HG03460 (cell line): ENCODE data around the gene MCC.

Source experiments
- ATAC-seq: cut with Tn5 transposase; IDR thresholded peaks from one replicate; pipeline ENCODE4 v1.9.1; 2021; ENCODE audit not compliant: unreplicated experiment

The MCC gene

DNA sequence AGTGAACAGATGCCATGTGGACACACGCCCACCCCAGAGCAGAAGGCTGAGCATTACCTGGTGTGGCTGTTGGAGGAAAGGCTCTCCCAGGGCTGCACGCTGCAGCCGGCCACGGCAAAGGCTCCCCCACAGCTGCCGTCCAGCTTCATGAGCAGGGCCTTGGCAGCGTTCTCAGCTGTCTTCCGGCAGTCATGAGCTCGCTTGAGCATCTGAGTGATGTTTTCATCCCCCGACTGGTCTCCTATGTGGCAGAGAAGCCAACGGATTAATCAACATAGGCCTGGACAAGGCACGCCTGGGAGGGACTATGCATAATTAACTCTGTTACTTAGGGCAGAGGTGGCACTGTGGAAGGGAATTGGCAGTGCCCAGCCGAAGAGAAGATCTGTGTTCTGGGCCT, 424.3 kb downstream of the MCC start:
- ATAC-seq: no peak

DNA sequence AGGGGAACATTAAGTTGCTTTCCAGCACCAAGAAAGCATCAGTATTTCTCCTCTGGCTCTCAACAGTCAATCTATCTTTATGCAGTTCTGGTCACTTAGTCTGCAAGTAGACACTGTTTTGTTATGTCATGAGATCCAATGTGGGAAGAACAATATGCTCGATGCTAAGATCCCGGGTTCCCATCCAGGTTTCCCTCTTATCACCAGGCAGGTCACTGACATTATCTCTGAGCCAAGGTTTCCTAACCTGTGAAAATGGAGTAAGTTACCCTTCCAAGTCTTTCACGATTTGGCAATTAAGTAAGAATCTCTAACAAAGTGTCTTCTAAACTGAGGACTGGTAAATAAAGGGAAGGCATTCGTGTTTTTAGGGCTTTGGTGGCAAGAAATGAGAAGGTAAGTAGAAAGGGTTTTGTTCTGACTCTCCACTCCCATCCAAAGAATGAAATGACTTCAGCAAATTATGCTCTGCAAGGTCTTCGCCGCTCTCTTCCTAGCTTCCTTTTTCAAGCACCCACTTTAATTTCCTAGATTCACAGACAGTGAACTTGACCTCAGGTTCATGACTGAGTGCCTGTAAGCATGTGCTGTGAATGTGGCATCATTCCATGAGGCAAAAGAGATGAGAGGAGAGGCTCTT, 425.3 kb downstream of the MCC start:
- no peak for ATAC-seq

DNA sequence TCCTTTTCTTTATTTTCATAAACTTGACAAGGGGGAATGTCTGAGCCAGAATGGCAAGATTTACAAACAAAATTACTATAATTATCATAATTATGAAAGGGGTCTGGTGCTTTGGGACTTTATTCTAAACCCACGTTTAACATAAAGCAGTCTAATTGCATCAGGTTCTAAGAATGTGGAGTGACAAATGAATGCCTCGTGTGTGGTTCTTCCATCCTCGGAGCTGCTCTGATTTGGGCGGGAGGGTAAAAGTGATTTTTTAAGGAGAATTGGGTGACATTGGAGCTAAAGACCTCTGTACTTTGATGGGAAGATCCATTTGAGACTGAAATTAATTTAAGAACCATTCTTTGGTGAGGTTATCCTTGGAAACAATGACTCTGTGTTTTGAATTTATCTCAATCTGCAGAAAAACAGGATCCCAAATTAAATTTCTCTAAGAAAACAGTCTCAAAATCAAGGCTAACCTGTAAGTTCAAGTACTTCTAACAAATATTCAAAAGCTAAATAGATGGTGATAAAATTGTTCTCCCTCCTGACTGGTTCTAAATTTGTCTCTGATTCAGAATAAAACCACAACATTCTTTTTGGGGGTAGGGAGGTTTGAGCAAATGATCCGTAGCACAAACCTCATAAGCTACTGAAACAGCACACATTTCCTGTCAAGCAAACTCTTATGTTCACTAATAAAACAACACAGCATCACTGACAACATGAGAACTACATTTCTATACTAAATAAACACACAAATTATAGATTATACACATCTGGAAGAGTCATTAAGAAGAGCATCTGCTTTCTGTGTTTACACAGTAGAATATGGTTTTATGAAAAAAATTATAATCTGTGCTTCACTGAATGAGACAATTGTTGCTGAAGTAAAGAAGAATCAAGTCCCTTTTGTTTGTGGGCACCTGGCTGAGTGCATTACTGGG, 426.1 kb downstream of the MCC start:
- no peak for ATAC-seq

DNA sequence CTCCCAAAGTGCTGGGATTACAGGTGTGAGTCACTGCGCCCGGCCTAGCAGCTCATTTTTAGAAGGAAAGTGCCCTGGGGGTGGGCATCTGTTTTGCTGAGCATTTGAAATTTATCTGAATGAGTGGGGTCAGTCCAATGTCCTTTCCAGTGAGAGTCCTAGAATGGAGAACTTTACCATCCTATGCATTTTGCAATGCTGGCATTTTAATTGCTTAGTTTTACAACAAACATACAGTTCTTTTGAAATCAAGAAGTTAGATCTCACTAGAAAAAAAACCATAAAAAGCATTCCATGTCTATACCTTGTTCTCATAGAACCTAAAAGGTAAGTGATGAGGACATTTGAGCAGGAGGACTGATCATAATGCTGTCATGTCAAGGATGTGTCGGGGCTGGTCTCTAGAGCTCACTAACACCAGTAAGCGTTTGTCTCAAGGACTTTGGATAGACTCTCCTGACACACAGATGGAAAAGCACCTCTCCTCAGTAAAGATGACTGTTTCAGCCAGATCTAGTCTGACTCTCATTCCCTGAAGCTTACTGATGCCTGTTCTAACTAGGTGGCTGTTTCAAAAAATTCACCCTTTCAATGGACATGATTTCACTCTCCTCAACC, 427.7 kb downstream of the MCC start:
- ATAC-seq: no peak

DNA sequence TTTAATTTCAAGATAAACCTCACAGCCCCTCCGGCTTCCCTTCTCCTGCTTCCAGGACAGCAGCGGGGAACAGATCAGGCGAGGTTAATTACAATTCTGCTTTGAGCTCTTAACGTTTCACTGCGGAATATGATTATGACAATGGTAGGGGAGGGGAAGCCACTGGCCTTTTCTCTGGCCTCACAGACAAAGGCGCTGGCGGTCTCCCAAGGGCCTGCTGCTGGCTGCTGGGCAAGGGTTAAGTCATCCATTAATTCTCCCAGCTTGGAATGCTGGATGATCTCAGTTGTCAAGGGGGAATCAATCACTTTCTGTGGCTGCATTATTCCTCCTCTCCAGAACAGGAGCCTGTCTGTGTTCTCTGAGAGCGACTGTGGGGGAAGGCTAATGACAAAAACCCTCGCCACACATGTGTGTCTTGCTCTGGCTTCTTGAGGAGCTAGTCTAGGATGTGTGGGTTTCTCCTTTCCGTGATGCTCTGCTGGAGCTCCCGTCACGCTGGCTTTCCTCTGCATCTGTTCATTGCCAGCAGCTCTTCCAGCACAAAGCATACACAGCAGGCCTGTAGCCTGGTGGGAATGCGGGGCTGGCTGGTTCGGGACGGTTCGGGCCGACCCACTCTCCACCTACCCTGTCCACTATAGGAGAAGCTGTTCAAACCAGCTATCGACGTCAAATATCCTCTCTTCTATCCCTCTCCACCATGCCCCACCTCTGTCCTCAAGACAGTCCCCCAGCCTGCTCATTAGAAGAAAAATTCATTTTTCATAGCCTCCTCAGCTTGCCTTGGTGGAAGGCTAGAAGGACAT, 428.8 kb downstream of the MCC start:
- no peak for ATAC-seq

DNA sequence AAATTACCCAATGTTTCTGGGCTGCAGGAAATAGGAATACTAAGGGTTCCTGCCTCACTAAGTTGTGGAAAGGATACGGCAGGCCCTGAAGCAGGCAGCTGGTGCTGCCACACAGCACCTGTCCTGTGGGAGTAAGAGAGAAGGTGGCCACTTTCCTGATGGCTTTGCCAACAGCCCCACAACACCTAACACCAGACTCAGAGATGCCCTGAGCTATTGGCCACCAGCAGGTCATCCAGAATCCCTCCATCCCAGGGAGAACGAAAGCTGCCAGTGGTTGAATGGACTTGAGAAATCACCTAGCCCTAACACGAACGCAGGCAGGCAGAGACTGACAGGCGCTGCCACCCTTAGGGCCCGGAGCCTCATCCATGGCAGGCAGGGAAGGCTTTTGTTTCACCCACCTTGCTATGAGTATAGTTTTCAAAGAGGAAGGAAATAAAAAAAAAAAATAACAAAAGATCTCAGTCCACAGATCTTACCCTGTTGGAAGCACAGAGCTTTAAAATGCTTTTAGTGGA, 429.5 kb downstream of the MCC start:
- no peak for ATAC-seq

DNA sequence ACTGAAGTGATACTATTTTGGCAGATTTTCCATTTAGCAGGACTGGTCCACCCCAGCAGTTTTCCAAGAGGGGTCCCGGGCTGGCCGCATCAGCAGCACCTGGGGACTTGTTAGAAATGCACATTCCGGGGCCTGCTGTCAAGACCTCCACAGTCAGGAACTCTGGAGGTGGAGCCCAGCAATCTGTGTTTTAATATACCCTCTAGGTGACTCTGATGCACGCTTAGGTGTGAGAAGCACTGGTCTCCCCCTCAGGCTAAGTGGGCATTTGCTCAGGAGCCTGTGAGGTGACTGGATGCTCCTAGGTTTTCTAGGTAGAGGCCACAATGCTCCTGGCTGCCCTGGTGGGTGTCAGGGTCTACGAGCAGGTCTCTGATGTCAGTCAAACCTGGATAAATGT, 430.0 kb downstream of the MCC start:
- ATAC-seq: no peak

DNA sequence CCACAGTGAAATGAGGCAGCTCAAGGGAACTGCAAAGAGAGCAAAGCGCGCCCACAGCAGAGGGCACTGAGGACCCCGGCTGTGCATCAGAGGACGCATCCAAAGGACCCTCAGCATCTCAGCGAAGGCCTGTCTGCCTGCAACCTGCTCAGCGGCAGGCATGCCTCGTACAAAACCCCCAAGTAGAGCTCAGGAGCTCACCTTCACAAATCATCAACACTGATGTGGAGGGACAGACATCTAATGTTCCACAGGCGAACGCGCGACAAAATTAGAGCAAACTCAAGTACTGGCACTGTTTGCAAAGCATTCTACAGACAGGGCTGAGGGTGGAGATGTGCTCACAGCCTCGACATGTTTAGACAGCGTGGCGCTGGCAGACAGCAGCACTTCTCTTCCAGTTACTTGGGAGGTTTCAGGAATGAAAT, 430.7 kb downstream of the MCC start:
- ATAC-seq: no peak

DNA sequence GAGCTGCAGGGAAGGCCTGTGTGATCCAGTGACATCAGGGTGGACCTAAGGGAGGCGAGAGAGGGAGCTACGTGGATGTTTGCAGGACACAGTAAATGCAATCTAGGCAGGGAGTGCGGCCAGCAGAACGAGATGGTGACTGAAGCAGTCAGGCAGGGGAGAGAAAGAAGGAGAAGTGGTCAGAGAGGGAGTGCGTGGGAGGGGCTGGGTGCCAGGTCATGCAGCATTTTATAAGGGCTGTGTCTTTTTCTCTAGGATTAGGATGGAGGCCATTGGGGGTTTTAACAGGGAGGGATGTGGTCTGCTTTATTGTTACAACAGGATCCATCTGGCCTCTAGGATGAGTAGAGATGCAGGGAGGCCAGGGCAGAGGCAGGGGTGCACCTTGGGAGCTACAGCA, 431.3 kb downstream of the MCC start:
- ATAC-seq: no peak

DNA sequence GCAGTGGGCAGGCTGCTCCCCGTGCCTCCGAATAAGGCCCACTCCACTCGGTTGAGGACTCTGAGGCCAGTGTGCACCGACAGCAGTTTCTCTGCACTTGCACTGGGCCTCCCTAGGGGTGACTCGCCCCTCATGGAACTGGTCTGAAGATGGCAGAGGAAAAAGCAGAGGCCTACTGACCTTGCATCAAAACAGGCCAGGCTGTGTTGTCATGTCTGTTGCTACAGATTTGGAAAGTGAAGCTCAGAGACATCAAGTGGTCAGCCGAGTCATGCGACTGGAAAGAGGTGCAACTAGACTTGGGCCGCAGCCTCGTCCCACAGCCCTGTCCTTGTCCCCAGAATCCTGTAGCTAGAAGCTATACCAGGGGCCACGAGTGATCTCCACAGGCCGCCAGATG, 433.4 kb downstream of the MCC start:
- no peak for ATAC-seq

DNA sequence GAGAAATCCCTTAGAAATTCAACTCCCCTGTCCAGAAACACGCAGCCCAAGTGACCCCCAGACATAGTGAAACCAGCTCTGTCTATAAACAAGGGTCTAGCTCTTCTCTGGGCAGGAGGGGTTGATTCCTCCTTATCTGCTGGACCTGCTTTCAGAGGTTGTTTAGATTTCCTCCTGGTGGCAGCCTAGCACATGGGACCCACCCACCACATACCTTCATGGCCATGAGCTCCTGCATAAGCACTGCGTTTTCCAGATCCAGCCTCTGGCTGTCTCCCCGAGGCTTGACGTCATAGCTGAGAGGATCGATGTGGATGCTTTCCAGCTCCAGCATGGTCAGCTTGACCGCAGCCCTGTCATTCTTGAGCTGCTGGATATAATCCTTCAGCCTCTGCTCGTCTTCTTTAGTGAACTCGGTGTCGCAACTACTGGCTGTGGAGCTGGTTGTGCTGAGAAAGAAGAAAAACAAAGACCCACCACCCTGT, 434.7 kb downstream of the MCC start:
- no peak for ATAC-seq

DNA sequence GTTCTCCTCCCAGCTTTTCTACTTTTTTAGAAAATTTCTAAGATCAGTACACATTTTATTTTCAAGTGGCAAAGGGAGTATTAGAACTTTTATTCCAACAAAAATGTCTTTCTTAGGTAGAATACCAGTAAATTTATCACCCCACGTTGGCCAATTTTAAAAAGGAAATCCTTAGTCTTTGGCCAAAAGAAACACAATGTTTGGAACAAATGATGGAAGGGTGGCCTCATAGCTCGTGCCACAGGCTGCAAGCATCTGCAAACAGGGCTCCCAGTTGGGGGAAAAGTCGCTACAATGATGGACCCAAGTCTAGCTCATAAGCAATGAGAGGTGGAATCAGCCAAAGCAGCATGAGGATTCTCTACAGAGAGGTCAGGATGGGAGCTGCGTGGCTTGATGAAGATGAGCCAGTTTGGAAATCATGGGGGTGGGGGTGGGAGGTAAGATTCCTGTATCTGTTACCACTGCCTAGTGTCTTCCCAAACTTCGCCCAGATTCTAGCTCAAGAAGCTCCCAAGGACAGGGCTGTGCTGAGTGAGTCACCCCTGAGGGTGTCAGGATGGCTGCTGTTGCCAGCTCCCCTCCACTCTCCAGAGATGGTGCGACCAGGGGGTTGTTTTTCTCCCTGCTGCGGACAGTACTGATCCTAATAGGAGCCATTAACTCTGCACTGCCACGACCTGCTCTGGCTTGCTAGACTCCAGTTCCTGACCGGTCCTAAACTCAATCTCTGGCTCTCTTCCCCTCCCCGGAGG, 436.0 kb downstream of the MCC start:
- no peak for ATAC-seq

DNA sequence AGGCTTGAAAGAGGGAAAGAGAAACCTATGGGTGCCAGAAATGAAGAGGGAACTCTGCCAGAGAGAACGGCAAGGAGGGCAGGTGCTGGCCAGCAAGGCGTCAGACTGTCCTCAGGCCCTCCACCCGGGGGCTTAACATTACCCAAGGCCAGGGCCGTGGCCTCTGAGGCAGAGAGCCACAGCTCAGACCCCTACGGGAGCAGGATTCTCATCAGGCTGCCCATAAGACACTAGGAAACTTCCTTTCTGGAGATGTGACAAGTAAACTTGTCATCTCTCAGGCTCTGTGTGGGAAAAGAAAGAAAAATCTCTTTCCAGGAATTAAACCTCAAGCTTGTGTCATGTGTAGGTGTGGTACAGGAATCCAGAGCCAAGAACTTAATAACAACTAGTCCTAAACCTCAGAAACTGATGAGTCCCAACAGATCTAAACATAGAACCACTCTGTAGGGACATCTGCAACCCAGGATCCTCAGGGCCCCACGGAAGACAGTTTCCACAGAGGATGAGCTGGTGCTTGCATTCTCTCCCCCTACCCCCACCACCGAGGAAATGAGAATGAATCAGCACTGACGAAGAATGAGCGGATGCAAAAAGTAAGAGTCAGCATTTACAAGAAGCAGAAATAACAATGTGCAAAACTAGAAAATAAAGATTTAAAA, 437.4 kb downstream of the MCC start:
- ATAC-seq: no peak

DNA sequence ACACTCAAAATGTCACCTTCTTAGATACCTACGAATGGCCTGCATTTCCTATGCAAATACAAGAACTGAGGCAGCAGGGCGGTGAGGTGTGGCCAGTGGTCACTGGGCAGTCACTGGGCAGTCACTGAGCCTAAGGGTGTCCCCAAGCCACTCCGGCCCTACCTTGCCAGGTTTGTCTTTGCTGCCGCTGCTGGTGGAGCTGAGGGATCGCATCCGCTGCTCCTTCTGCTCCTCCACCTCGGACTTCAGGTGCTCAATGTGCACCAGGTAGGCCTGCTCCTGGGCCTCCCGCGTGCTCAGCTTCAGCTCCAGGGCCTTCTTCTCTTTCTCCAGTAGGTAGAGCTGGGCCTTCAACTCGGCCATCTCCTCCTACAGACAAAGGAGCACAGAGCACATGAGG, 439.3 kb downstream of the MCC start:
- no peak for ATAC-seq

DNA sequence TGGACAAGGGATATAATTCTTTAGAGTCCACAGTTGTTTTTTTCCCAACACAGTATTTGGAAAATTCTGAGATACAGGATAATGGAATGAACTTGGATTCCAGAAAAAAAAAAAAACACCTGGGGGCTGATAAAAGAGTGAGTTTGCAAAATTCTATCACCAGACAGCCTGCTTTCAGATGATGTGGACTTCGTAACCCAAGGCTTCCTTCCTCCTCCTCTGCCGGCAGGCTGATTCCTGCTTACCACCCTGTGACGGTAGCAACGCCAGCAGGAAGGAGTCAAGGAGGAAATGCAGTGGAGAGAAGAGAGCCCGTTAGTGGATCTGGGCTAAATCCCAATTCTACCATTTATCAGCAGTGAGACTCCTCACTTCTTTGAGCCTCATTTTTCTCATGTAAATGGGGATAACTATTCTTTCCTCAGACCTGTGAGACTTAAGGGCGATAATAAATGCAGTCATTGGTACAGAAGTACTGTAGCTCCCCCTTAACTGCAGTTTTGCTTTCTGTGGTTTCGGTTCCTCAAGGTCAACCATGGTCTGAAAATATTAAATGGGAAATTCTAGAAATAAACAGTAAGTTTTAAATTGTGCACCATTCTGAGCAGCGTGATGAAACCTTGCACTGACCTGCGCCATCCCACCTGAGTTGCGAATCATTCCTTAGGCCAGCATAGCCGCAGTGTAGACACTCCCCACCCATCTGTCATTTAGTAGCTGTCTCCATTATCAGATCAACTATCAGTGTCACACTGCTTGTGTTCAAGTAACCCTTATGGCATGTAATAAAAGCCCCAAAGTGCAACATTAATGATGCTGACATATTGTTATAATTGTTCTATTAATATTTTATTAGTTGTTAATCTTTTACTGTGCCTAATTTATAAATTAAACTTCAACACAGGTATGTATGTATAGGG, 440.3 kb downstream of the MCC start:
- peak; percentile 88 for ATAC-seq

DNA sequence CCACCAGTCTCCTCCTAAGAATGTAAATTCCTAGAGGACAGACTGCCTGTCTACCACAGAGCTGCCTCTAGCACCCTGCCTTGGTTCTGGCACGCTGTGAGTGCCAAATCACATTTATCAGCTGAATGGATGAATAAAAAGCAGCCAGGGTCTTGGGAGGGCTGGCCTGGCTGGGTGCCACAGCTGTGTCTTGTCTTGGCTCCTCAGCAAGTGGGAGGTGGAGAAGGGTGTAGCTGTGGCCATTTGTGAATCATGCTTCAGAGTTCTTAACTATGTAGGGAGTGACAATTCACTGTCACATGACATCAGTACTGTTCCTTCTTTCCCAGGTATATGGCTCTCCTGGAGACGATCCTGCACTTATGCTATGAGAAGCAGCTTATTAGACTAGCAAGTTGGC, 441.0 kb downstream of the MCC start:
- no peak for ATAC-seq

DNA sequence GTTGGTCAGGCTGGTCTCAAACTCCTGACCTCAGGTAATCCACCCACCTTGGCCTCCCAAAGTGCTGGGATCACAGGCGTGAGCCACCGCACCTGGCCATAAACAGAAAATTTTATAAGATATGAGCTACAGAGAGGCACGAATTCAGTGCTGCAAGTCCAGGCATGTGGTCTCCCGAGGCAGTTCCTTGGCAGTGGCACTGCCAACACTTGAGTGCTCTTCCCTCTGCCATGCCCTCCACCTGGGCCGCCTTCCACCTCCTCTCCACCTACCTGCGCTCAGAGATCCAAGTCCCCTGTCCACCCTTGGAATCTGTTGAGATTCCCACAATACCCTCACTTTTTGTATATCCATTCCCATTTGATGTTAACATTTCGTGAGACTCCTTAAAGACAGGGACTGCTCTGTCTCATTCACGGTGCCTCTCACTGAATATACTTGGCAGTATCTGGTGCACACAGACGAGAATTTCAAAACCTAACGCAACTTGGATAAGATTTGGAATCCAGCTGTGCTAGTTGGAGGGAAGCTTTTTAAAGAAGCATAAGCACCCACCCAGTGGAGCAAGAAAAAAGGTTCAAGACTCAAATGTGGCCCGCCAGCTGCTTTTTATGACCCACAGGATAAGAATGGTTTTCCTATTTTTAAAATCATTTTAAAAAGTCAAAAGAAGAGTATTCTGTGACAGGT, 443.3 kb downstream of the MCC start:
- ATAC-seq: no peak

DNA sequence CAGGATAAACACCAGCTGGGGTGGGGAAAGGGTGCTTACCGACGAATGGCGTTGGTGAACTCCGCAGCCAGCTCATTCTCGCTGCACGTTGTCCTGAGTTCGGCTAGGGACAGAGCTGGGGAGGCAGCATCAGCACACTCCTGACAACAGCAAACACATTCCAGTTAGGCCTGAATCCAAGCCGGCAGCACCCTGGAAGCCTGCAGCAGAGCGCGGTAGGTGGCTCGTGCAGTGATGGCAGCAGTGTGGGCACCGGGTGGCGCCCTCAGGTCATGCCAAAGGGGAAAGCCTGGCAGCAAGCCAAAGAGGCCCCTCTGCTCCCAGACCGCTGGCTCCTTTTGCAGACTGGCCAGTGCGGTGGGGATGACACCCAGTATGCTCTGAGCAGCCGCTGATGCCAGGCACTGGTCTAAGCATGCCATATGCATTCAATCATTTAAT, 444.7 kb downstream of the MCC start:
- no peak for ATAC-seq
